Endothelial cell of umbilical vein (primary cell): Measurements from ENCODE around the gene SPEF2. TPM values are rescaled to one million over a fixed set of nuclear protein-coding genes. Genes with fewer than 3 reads are reported as not detected.

Experiments
- BruUV-seq: library from RNA; stranded (reverse); fragments of 400-500 nt; replicated peaks from 2 replicates; lab custom pipeline; 2021; lab: Mats Ljungman, UMichigan
- CTCF ChIA-PET: fragments of 300-600, 350-600 bp; sonication (Branson Sonifier 250); formaldehyde crosslinking; loops from one replicate; lab custom pipeline; 2021; ENCODE audit warnings: antibody characterized with exemption, inconsistent platforms; lab: Charles Lee
- POLR2A ChIA-PET: fragments of 300-600, 350-600 bp; sonication (Branson Sonifier 250); formaldehyde crosslinking; loops from one replicate; lab custom pipeline; 2021; ENCODE audit warnings: antibody characterized with exemption, inconsistent platforms; lab: Charles Lee
- DNase-seq: peaks from one replicate; pipeline ENCODE4 v3.0.0-alpha.2; 2011; ENCODE audit warnings: low read depth, low spot score
- FAIRE-seq: peaks from 2 replicates; lab custom pipeline; 2011; peaks lifted over from hg19 to GRCh38; lab: Jason Lieb, UNC
- H2AFZ ChIP-seq: 2 replicates; pipeline ENCODE4 v1.6.0; 2012; ENCODE audit warnings: low read depth, low read length, control low read depth, inconsistent platforms
- H3K27ac ChIP-seq: 2 replicates; pipeline ENCODE4 v1.5.1; 2011; ENCODE audit warnings: low read depth, mild to moderate bottlenecking, control low read depth, low read length, moderate library complexity; ENCODE audit not compliant: insufficient read depth
- H3K27me3 ChIP-seq, 2 experiments: 2 replicates each; pipeline versions ENCODE4 v1.6.0 to v1.6.1; 2011; ENCODE audit warnings: low read length in 2 of 2, mixed read lengths in 1 of 2; ENCODE audit not compliant: control insufficient read depth in 2 of 2, insufficient read depth in 2 of 2
- H3K36me3 ChIP-seq, 2 experiments: 2 replicates in 1 of 2; 3 replicates in 1 of 2; pipeline ENCODE4 v1.5.1; 2011; ENCODE audit warnings: low read length in 2 of 2, mild to moderate bottlenecking in 1 of 2, moderate library complexity in 1 of 2; ENCODE audit not compliant: control insufficient read depth in 2 of 2, insufficient read depth in 2 of 2; ENCODE audit errors: extremely low read depth in 1 of 2
- H3K4me1 ChIP-seq: 3 replicates; pipeline ENCODE4 v1.5.1; 2011; ENCODE audit warnings: mild to moderate bottlenecking, low read length; ENCODE audit not compliant: control insufficient read depth, insufficient read depth; ENCODE audit errors: extremely low read depth
- H3K4me2 ChIP-seq: 2 replicates; pipeline ENCODE4 v1.6.1; 2011; ENCODE audit warnings: low read length, control low read depth, mixed read lengths; ENCODE audit not compliant: insufficient read depth
- H3K4me3 ChIP-seq, 3 experiments: fragments of 200-600 bp in 1 of 3; sonication (generic), shearing (Covaris generic) in 1 of 3; replicated peaks in 1 of 3; 2 replicates each; pipeline ENCODE4 v1.5.1; 2011 to 2016; ENCODE audit warnings: control low read depth in 3 of 3, low read length in 3 of 3, mild to moderate bottlenecking in 2 of 3, inconsistent platforms in 1 of 3, low read depth in 1 of 3, moderate library complexity in 1 of 3; ENCODE audit not compliant: insufficient read depth in 1 of 3
- H3K79me2 ChIP-seq: 2 replicates; pipeline ENCODE4 v1.6.0; 2012; ENCODE audit warnings: low read length, inconsistent platforms; ENCODE audit not compliant: control insufficient read depth, insufficient read depth
- H3K9ac ChIP-seq: replicated peaks from 2 replicates; pipeline ENCODE3; 2011; ENCODE audit warnings: low read length, control low read depth; ENCODE audit not compliant: insufficient read depth; ENCODE audit errors: extremely low read depth
- H3K9me1 ChIP-seq: replicated peaks from 3 replicates; pipeline ENCODE4 v1.6.0; 2011; ENCODE audit warnings: mild to moderate bottlenecking, low read length; ENCODE audit not compliant: control insufficient read depth, insufficient read depth; ENCODE audit errors: extremely low read depth
- H3K9me3 ChIP-seq: replicated peaks from 2 replicates; pipeline ENCODE4 v1.5.1; 2012; ENCODE audit warnings: low read length, inconsistent platforms; ENCODE audit not compliant: control insufficient read depth, insufficient read depth
- H4K20me1 ChIP-seq: replicated peaks from 2 replicates; pipeline ENCODE3; 2011; ENCODE audit warnings: mild to moderate bottlenecking, low read length; ENCODE audit not compliant: control insufficient read depth, insufficient read depth; ENCODE audit errors: extremely low read depth
- CTCF ChIP-seq, 2 donors: IDR thresholded peaks; 1 replicate in 1 of 2; 2 replicates in 1 of 2; pipeline ENCODE4 v1.5.1; 2011; ENCODE audit warnings: low read length in 2 of 2, mild to moderate bottlenecking in 2 of 2, moderate library complexity in 2 of 2, control low read depth in 1 of 2, inconsistent platforms in 1 of 2, low read depth in 1 of 2; ENCODE audit not compliant: insufficient read depth in 1 of 2; ENCODE audit errors: extremely low read depth in 1 of 2
- EZH2 ChIP-seq: IDR thresholded peaks from 2 replicates; pipeline ENCODE4 v1.6.1; 2012; ENCODE audit warnings: borderline replicate concordance, low read depth, mild to moderate bottlenecking, moderate library complexity, low read length, inconsistent platforms; ENCODE audit not compliant: severe bottlenecking
- FOS ChIP-seq: IDR thresholded peaks from 2 replicates; pipeline ENCODE4 v1.6.1; 2011; ENCODE audit warnings: mild to moderate bottlenecking, low read length, moderate library complexity, borderline replicate concordance; ENCODE audit not compliant: insufficient read depth
- GATA2 ChIP-seq: IDR thresholded peaks from 2 replicates; pipeline ENCODE4 v1.7.0; 2011; ENCODE audit warnings: low read depth, mild to moderate bottlenecking, moderate library complexity, mixed read lengths, low read length; ENCODE audit not compliant: insufficient read length, insufficient read depth
- JUN ChIP-seq: IDR thresholded peaks from 2 replicates; pipeline ENCODE4 v1.6.1; 2011; ENCODE audit warnings: borderline replicate concordance, low read depth; ENCODE audit not compliant: insufficient read length, insufficient read depth
- MAX ChIP-seq: IDR thresholded peaks from 2 replicates; pipeline ENCODE4 v1.6.1; 2011; ENCODE audit not compliant: insufficient read depth, insufficient read length
- MYC ChIP-seq: IDR thresholded peaks from one replicate; pipeline ENCODE4 v1.6.1; 2011; ENCODE audit warnings: mild to moderate bottlenecking, low read depth, low read length
- POLR2A ChIP-seq: IDR thresholded peaks from 2 replicates; pipeline ENCODE4 v1.6.1; 2012; ENCODE audit warnings: low read depth, mild to moderate bottlenecking, control low read depth, low read length
- POLR2AphosphoS5 ChIP-seq: IDR thresholded peaks from 2 replicates; pipeline ENCODE4 v1.6.1; 2012; ENCODE audit warnings: low read depth, mild to moderate bottlenecking, control low read depth, low read length, moderate library complexity; ENCODE audit not compliant: insufficient read depth
- dilution Hi-C: fragments of 300-500 bp; cut with MboI; formaldehyde crosslinking; loops from one replicate; pipeline ENCODE4 v1.15.0; 2019; ENCODE audit warnings: low sequenced_read_pairs; ENCODE audit not compliant: extremely low pct_ligation_motif_present
- intact Hi-C: fragments of 100-400 bp; cut with micrococcal nuclease; formaldehyde crosslinking; loops from one replicate; pipeline ENCODE4 v1.10.0; 2022
- polyA plus RNA-seq, 4 experiments: library from polyadenylated mRNA; depleted of rRNA in 3 of 4; stranded (reverse) in 3 of 4; unstranded in 1 of 4; fragments of >200 nt; gene quantifications; 2 replicates each; pipeline versions ENCODE4 v1.2.1 to v1.2.3, GENCODE V29; 2011 to 2012; ENCODE audit warnings: missing spikeins in 1 of 4
- total RNA-seq: library from RNA; stranded (reverse); gene quantifications from 2 replicates; pipeline ENCODE4 v1.2.3, GENCODE V29; 2021

Gene SPEF2
- total and polyA plus RNA-seq, 2 donors (not counting 3 experiments of a cell fraction or from before 2014, with no cell fraction given), result 0.28 to 0.73 TPM

- Histone ChIP-seq H3K9me1 (no peaks in the 10 kb centered on the region), H4K20me1 (no peaks in the 10 kb centered on the region), H3K36me3 (no peaks in the 10 kb centered on the region), H2AFZ (peak overlapping the region; percentile 18), H3K79me2 (no peaks in the 10 kb centered on the region), H3K4me2 (no peak overlapping the region), H3K4me1 (peaks cover 10% of the 10 kb centered on the region), H3K4me3 (no peak overlapping the region), H3K9me3 (no peaks in the 10 kb centered on the region), H3K27me3 (peaks cover 0 to 1% of the 10 kb centered on the region in 2 experiments), H3K9ac (no peak overlapping the region), H3K27ac (no peak overlapping the region)
- DNase-seq (peak; percentile 71), FAIRE-seq (peak; percentile 96)
- TF ChIP-seq POLR2A (no peak), JUN (no peak), MYC (no peak), POLR2AphosphoS5 (no peak), GATA2 (no peak), FOS (no peak), EZH2 (no peak), CTCF (IDR thresholded peaks at IDR 0.05; ENCODE audit: extremely low read depth in 1 of 2, insufficient read depth in 1 of 2, low read depth in 1 of 2, low read length in 2 of 2) (no peak), MAX (no peak)
- POLR2A ChIA-PET, result no interaction called here
- dilution Hi-C loops (no loop called here), intact Hi-C loops (no loop called here)
- CTCF ChIA-PET, result interaction anchor here (1.0 to 1.4 kb wide), 7 partner anchors 10 to 124 kb away, joined by 3 to 8 read pairs (median 4); no protein-coding TSS in a partner anchor
- no TSS peak for BruUV-seq
Measured at GRCh38 chr5:35803191-35803651, 185.6 kb downstream of the SPEF2 start.
